Glutamatergic neuron (in vitro differentiated cells): Measurements from ENCODE around the gene RRP1B. TPM values are rescaled to one million over a fixed set of nuclear protein-coding genes. Genes with fewer than 3 reads are reported as not detected.

Source experiments
- DNase-seq: peaks from one replicate; pipeline ENCODE4 v3.0.0; 2022
- H3K27ac Mint-ChIP-seq: one replicate; pipeline ENCODE4 v1.8.0; 2020; ENCODE audit warnings: mild to moderate bottlenecking, mixed read lengths, inconsistent platforms; ENCODE audit not compliant: unreplicated experiment
- H3K27me3 Mint-ChIP-seq: one replicate; pipeline ENCODE4 v1.8.0; 2020; ENCODE audit warnings: mild to moderate bottlenecking, moderate library complexity, mixed read lengths, inconsistent platforms; ENCODE audit not compliant: unreplicated experiment
- H3K36me3 Mint-ChIP-seq: one replicate; pipeline ENCODE4 v1.8.0; 2020; ENCODE audit warnings: mild to moderate bottlenecking, mixed read lengths, inconsistent platforms; ENCODE audit not compliant: unreplicated experiment
- H3K4me1 Mint-ChIP-seq: one replicate; pipeline ENCODE4 v1.8.0; 2020; ENCODE audit warnings: mild to moderate bottlenecking, low read depth, mixed read lengths, inconsistent platforms; ENCODE audit not compliant: unreplicated experiment
- H3K4me3 Mint-ChIP-seq: one replicate; pipeline ENCODE4 v1.8.0; 2020; ENCODE audit warnings: mild to moderate bottlenecking, mixed read lengths, inconsistent platforms; ENCODE audit not compliant: unreplicated experiment
- H3K9me3 Mint-ChIP-seq: one replicate; pipeline ENCODE4 v1.8.0; 2020; ENCODE audit warnings: mild to moderate bottlenecking, moderate library complexity, mixed read lengths, inconsistent platforms; ENCODE audit not compliant: unreplicated experiment
- CTCF ChIP-seq: fragments of 200-600 bp; sonication (generic); IDR thresholded peaks from one replicate; pipeline ENCODE4 v1.5.0; 2021; ENCODE audit not compliant: partially characterized antibody, unreplicated experiment
- total RNA-seq: library from RNA; stranded (reverse); fragmentation: NEBNext Ultra II Directional; extraction: Animal tissue kit (Norgen Biotek cat#: 25700); gene quantifications from one replicate; pipeline ENCODE4 v1.2.1, GENCODE V29; 2021; ENCODE audit not compliant: unreplicated experiment

Gene RRP1B
- total RNA-seq, 1 donor from 2014 or later = 41.2 TPM

- TF ChIP-seq CTCF = no peak
- Mint-ChIP-seq H3K4me3 (no peak overlapping the region), H3K4me1 (no peaks in the 10 kb centered on the region), H3K27ac (no peak overlapping the region), H3K27me3 (no peaks in the 10 kb centered on the region), H3K36me3 (no peaks in the 10 kb centered on the region), H3K9me3 (peaks cover 1% of the 10 kb centered on the region)
- DNase-seq = no peak
Measured at GRCh38 chr21:43688906-43689305, 29.5 kb downstream of the RRP1B start.

- no peak for TF ChIP-seq CTCF
- Mint-ChIP-seq H3K27me3 (no peaks in the 10 kb centered on the region), H3K4me1 (peaks cover 3% of the 10 kb centered on the region), H3K36me3 (no peaks in the 10 kb centered on the region), H3K27ac (no peak overlapping the region), H3K9me3 (peaks cover 1% of the 10 kb centered on the region), H3K4me3 (no peak overlapping the region)
- DNase-seq = no peak
Measured at GRCh38 chr21:43689556-43690337, 30.4 kb downstream of the RRP1B start.

GRCh38 chr21:43690346-43690745, 31.0 kb downstream of the RRP1B start:
- no peak overlapping the region for H3K4me3 Mint-ChIP-seq
- H3K27ac Mint-ChIP-seq = no peak overlapping the region
- no peaks in the 10 kb centered on the region for H3K36me3 Mint-ChIP-seq
- no peaks in the 10 kb centered on the region for H3K27me3 Mint-ChIP-seq
- no peak for TF ChIP-seq CTCF
- H3K4me1 Mint-ChIP-seq = peaks cover 3% of the 10 kb centered on the region
- H3K9me3 Mint-ChIP-seq = peaks cover 1% of the 10 kb centered on the region
- no peak for DNase-seq

GRCh38 chr21:43691086-43691795, 31.9 kb downstream of the RRP1B start:
- TF ChIP-seq CTCF = no peak
- no peak overlapping the region for H3K27ac Mint-ChIP-seq
- peaks cover 1% of the 10 kb centered on the region for H3K9me3 Mint-ChIP-seq
- peaks cover 3% of the 10 kb centered on the region for H3K4me1 Mint-ChIP-seq
- H3K4me3 Mint-ChIP-seq = no peak overlapping the region
- H3K36me3 Mint-ChIP-seq = no peaks in the 10 kb centered on the region
- H3K27me3 Mint-ChIP-seq = no peaks in the 10 kb centered on the region
- DNase-seq = no peak

- Mint-ChIP-seq H3K9me3 (peaks cover 1% of the 10 kb centered on the region), H3K27ac (no peak overlapping the region), H3K4me3 (no peak overlapping the region), H3K4me1 (peaks cover 3% of the 10 kb centered on the region), H3K36me3 (no peaks in the 10 kb centered on the region), H3K27me3 (no peaks in the 10 kb centered on the region)
- no peak for TF ChIP-seq CTCF
- DNase-seq = no peak
Measured at GRCh38 chr21:43691801-43692200, 32.4 kb downstream of the RRP1B start.
